ENCODE results near the gene SOD2. TPM values are rescaled to one million over a fixed set of nuclear protein-coding genes. Genes with fewer than 3 reads are reported as not detected.
A peak's percentile ranks its signal among the peaks of the same experiment; 100 is the strongest.

The SOD2 gene
- total RNA-seq, 6 donors from 2014 or later: 116 to 478 (median 295) TPM

DNA sequence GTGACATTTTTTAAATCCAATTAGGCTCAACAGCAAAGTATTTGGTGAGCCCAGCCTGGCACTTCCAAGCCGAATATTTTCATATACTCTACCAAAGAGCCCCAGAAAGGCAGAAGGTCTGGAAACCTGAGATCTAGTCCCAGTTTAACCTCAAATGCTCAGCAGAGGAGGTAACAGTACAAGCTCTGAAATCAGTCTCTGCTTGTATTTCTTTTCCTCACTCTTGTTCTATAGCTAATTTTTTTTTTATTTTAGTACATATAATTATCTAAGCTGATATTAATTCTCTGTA, 9.1 kb downstream of the SOD2 start:
- TF ChIP-seq EP300 (IDR thresholded peaks at IDR 0.05): no peak
- TF ChIP-seq, protein P1, sequence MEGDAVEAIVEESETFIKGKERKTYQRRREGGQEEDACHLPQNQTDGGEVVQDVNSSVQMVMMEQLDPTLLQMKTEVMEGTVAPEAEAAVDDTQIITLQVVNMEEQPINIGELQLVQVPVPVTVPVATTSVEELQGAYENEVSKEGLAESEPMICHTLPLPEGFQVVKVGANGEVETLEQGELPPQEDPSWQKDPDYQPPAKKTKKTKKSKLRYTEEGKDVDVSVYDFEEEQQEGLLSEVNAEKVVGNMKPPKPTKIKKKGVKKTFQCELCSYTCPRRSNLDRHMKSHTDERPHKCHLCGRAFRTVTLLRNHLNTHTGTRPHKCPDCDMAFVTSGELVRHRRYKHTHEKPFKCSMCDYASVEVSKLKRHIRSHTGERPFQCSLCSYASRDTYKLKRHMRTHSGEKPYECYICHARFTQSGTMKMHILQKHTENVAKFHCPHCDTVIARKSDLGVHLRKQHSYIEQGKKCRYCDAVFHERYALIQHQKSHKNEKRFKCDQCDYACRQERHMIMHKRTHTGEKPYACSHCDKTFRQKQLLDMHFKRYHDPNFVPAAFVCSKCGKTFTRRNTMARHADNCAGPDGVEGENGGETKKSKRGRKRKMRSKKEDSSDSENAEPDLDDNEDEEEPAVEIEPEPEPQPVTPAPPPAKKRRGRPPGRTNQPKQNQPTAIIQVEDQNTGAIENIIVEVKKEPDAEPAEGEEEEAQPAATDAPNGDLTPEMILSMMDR (IDR thresholded peaks at IDR 0.05): no peak
- TF ChIP-seq POLR2AphosphoS5 (IDR thresholded peaks at IDR 0.05): no peak
- TF ChIP-seq POLR2A (IDR thresholded peaks at IDR 0.05): no peak
- no peak for ATAC-seq (ENCODE audit: low FRiP score in 2 of 2)
- Histone ChIP-seq H3K4me1 (peaks cover 24 to 54% (median 47%) of the 10 kb centered on the region in 4 donors), H3K36me3 (peaks cover 0 to 100% (median 50%) of the 10 kb centered on the region in 4 donors), H3K4me3 (no peak overlapping the region), H3K9me3 (no peaks in the 10 kb centered on the region), H3K27me3 (no peaks in the 10 kb centered on the region), H3K27ac (peak overlapping the region in 3 of 4 donors; percentile 1 to 63 (median 40))
- no peak for DNase-seq
- 94 to 96% methylated on average over 1 of the region's 1 CpG for WGBS, 2 donors

DNA sequence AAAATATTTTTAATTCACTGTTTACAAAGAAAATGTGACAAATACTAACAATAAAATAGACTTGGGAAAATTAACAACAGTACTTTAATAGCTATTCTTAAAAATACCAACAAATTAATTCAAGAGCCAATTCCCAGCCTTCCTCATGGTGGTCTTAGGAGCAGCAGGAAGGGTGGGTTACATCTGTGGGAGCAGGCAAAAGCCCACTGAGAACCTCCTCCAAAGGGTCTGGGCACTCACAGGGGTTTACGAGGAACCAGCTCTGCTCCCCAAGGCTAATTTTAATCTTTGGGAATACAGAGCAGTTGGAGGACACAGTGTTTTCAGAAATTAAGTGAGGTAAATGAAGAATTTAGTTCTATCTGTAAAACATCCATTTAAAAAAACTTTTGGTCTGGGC, 10.2 kb downstream of the SOD2 start:
- Histone ChIP-seq H3K27ac (peak overlapping the region in 2 of 4 donors; percentile 40 to 63), H3K4me1 (peaks cover 18 to 49% (median 40%) of the 10 kb centered on the region in 4 donors), H3K36me3 (peaks cover 0 to 100% (median 50%) of the 10 kb centered on the region in 4 donors), H3K27me3 (no peaks in the 10 kb centered on the region), H3K4me3 (no peak overlapping the region), H3K9me3 (no peaks in the 10 kb centered on the region)
- no peak for ATAC-seq (ENCODE audit: low FRiP score in 2 of 2)
- no peak for DNase-seq
- WGBS, 2 donors: 100% methylated on average over 1 of the region's 1 CpG
- TF ChIP-seq, protein P1 (IDR thresholded peaks at IDR 0.05): no peak
- no peak for TF ChIP-seq POLR2AphosphoS5 (IDR thresholded peaks at IDR 0.05)
- no peak for TF ChIP-seq EP300 (IDR thresholded peaks at IDR 0.05)
- no peak for TF ChIP-seq POLR2A (IDR thresholded peaks at IDR 0.05)

DNA sequence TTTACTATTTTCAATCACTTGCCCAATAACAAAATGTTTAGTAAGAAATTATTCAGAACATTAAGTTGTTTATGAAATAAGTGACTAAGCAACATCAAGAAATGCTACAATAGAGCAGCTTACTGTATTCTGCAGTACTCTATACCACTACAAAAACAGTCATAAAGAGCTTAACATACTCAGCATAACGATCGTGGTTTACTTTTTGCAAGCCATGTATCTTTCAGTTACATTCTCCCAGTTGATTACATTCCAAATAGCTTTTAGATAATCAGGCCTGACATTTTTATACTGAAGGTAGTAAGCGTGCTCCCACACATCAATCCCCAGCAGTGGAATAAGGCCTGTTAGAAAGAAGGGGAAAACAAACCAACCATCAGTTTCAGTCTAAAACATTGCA, 10.7 kb downstream of the SOD2 start:
- no peak for ATAC-seq (ENCODE audit: low FRiP score in 2 of 2)

DNA sequence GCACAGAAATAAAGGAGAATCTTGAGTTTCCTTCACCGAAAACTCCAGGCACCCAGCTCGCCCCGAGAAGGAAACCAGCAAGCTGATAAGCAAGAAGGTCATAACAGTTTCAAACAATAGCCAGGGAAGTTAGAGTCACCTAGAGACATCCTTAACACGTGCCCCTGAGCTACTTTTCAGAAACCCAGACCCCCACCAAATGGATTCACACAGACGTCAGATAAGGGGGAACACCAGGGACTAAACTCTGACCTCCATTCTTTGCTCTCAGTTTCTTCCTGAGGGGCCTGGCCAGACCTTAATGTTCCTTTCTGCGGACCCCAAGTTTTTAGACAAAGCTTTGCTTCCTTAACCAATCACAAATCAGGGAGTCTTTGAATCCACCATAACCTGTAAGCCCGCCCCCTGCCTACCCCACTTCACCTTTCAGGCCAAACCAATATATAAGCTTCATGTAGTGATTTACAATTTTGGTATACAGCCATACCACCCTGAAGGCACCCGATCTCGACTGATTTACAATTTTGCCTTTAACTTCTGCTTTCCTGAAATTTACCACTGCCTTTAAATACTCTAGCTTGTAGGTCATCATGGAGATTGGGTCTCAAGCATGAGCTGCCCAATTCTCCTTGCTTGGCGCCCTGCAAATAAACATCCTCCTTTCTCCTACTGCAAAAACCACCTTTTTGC, 11.7 kb downstream of the SOD2 start:
- 81 to 85% methylated on average over 10 of the region's 10 CpGs for WGBS, 2 donors
- Histone ChIP-seq H3K9me3 (no peaks in the 10 kb centered on the region), H3K27ac (no peak overlapping the region), H3K4me3 (no peak overlapping the region), H3K27me3 (no peaks in the 10 kb centered on the region), H3K36me3 (peaks cover 0 to 97% (median 39%) of the 10 kb centered on the region in 4 donors), H3K4me1 (peaks cover 15 to 41% (median 30%) of the 10 kb centered on the region in 4 donors)
- ATAC-seq (ENCODE audit: low FRiP score in 2 of 2) (no peak), DNase-seq (no peak)
- TF ChIP-seq POLR2AphosphoS5 (IDR thresholded peaks at IDR 0.05): no peak
- TF ChIP-seq POLR2A (IDR thresholded peaks at IDR 0.05): no peak
- TF ChIP-seq, protein P1 (IDR thresholded peaks at IDR 0.05): no peak
- no peak for TF ChIP-seq EP300 (IDR thresholded peaks at IDR 0.05)

More for the DNA sequence above, 10.7 kb downstream of the SOD2 start:
- Histone ChIP-seq H3K27me3 (no peaks in the 10 kb centered on the region), H3K9me3 (no peaks in the 10 kb centered on the region), H3K4me1 (peaks cover 15 to 46% (median 36%) of the 10 kb centered on the region in 4 donors), H3K36me3 (peaks cover 0 to 100% (median 48%) of the 10 kb centered on the region in 4 donors), H3K4me3 (no peak overlapping the region), H3K27ac (no peak overlapping the region)
- TF ChIP-seq POLR2A (IDR thresholded peaks at IDR 0.05) (no peak), EP300 (IDR thresholded peaks at IDR 0.05) (no peak), POLR2AphosphoS5 (IDR thresholded peaks at IDR 0.05) (no peak)
- TF ChIP-seq, protein P1 (IDR thresholded peaks at IDR 0.05): no peak
- no peak for DNase-seq
- 73 to 83% methylated on average over 3 of the region's 3 CpGs for WGBS, 2 donors

DNA sequence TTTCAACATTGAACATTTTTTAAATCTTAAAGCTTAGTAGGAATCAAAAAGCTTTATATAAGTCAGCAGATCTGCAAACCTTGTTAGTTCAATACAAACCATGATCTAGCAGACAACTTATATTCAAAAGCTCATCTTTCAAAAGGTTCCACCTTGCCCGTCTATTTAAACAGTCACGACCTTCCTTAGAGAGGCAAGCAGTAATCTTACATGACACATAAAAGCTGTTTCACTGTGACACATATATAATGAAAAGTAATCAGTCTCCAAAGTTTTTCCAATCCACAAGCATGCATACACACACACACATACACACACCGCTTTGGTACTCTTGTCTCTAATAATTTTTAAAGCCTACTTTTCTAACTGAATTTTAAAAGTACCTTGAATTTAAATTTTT, 12.9 kb downstream of the SOD2 start:
- H3K9me3 ChIP-seq: no peaks in the 10 kb centered on the region
- WGBS, 2 donors: 75 to 81% methylated on average over 3 of the region's 3 CpGs
- ATAC-seq (ENCODE audit: low FRiP score in 2 of 2) (no peak), DNase-seq (no peak)
- TF ChIP-seq POLR2AphosphoS5 (IDR thresholded peaks at IDR 0.05) (no peak), EP300 (IDR thresholded peaks at IDR 0.05) (no peak), POLR2A (IDR thresholded peaks at IDR 0.05) (no peak)
- TF ChIP-seq, protein P1 (IDR thresholded peaks at IDR 0.05): no peak
- peak overlapping the region; percentile 31 to 65 (median 48) for H3K27ac ChIP-seq
- no peaks in the 10 kb centered on the region for H3K27me3 ChIP-seq
- peaks cover 15 to 41% (median 29%) of the 10 kb centered on the region in 4 donors for H3K4me1 ChIP-seq
- H3K36me3 ChIP-seq: peaks cover 0 to 84% (median 28%) of the 10 kb centered on the region in 4 donors
- no peak overlapping the region for H3K4me3 ChIP-seq
